NCI-H345 treated with DMSO at 0.1 percent for 48 hours (cell line): ENCODE results near the gene PTN.

Source experiments
- DNase-seq: peaks from one replicate; lab custom pipeline; 2025; ENCODE audit not compliant: unreplicated experiment; lab: John Stamatoyannopoulos, UW

Gene PTN

GRCh38 chr7:137324796-137325696 is 18.5 kb downstream of the PTN start:
- DNase-seq = no peak

GRCh38 chr7:137316648-137317353 is 26.7 kb downstream of the PTN start:
- DNase-seq = no peak

- DNase-seq = no peak
These were observed 30.3 kb downstream of the PTN start for GRCh38 chr7:137313201-137313600.

- DNase-seq = no peak
These were observed 36.8 kb downstream of the PTN start for GRCh38 chr7:137306748-137307147.

- DNase-seq = no peak
These were observed 37.5 kb downstream of the PTN start for GRCh38 chr7:137305901-137306621.

GRCh38 chr7:137304624-137305235 is 38.8 kb downstream of the PTN start:
- no peak for DNase-seq

GRCh38 chr7:137304165-137304564 is 39.4 kb downstream of the PTN start:
- no peak for DNase-seq

- no peak for DNase-seq
These were observed 41.5 kb downstream of the PTN start for GRCh38 chr7:137302081-137302480.

GRCh38 chr7:137298464-137298794 is 45.1 kb downstream of the PTN start:
- no peak for DNase-seq

GRCh38 chr7:137297551-137298463 is 45.7 kb downstream of the PTN start:
- no peak for DNase-seq

- no peak for DNase-seq
These were observed 47.0 kb downstream of the PTN start for GRCh38 chr7:137296576-137296975.

GRCh38 chr7:137295739-137296324 is 47.7 kb downstream of the PTN start:
- DNase-seq = no peak

- DNase-seq = no peak
These were observed 54.4 kb downstream of the PTN start for GRCh38 chr7:137289101-137289500.

GRCh38 chr7:137287651-137288258 is 55.8 kb downstream of the PTN start:
- DNase-seq = no peak

GRCh38 chr7:137283153-137283552 is 60.4 kb downstream of the PTN start:
- DNase-seq = no peak

- no peak for DNase-seq
These were observed 61.5 kb downstream of the PTN start for GRCh38 chr7:137282043-137282442.

- no peak for DNase-seq
These were observed 67.3 kb downstream of the PTN start for GRCh38 chr7:137276189-137276588.

GRCh38 chr7:137272249-137272648 is 71.3 kb downstream of the PTN start:
- no peak for DNase-seq

- DNase-seq = no peak
These were observed 74.3 kb downstream of the PTN start for GRCh38 chr7:137269240-137269639.
